GM12873 (cell line): Measurements from ENCODE around the gene COX17.

ENCODE experiments used
- CTCF ChIP-seq: IDR thresholded peaks from 2 replicates; pipeline ENCODE4 v1.5.1; 2012; ENCODE audit warnings: low read depth, mild to moderate bottlenecking, moderate library complexity, low read length, control low read depth; ENCODE audit not compliant: insufficient read depth; ENCODE audit errors: missing control alignments

The COX17 gene

GRCh38 chr3:119676771-119677640 lies at the start of gene COX17:
Gene COX17, minus strand, starts transcription at chr3:119677406. Its CDS starts 96 bp downstream, at chr3:119677310.
- TF ChIP-seq CTCF: no peak

- no peak for TF ChIP-seq CTCF
Measured at GRCh38 chr3:119726909-119727308, 49.7 kb upstream of the COX17 start.

- no peak for TF ChIP-seq CTCF
Measured at GRCh38 chr3:119723022-119723421, 45.8 kb upstream of the COX17 start.

GRCh38 chr3:119717520-119717919 lies 40.3 kb upstream of the COX17 start:
- TF ChIP-seq CTCF: no peak

GRCh38 chr3:119716998-119717397 lies 39.8 kb upstream of the COX17 start:
- TF ChIP-seq CTCF: no peak

- TF ChIP-seq CTCF: no peak
Measured at GRCh38 chr3:119715105-119715504, 37.9 kb upstream of the COX17 start.

GRCh38 chr3:119703820-119704531 lies 26.8 kb upstream of the COX17 start:
- no peak for TF ChIP-seq CTCF
